Smooth muscle cell (in vitro differentiated cells): ENCODE measurements around the gene CRIM1. TPM values are rescaled to one million over a fixed set of nuclear protein-coding genes. Genes with fewer than 3 reads are reported as not detected.

Source experiments
- DNase-seq: peaks from one replicate; lab custom pipeline; 2025; ENCODE audit not compliant: unreplicated experiment; lab: John Stamatoyannopoulos, UW
- H2AFZ ChIP-seq: fragments of 200-600 bp; sonication (generic); 2 replicates; pipeline ENCODE4 v1.6.0; 2016; ENCODE audit warnings: antibody characterized with exemption, low read depth, mild to moderate bottlenecking
- H3F3A ChIP-seq: fragments of 200-600 bp; sonication (generic); 2 replicates; pipeline ENCODE4 v1.6.0; 2017; ENCODE audit warnings: antibody characterized with exemption, low read depth
- H3K27ac ChIP-seq: fragments of 200-600 bp; sonication (generic); 2 replicates; pipeline ENCODE4 v1.5.1; 2016; ENCODE audit warnings: low read depth, mild to moderate bottlenecking
- H3K27me3 ChIP-seq: fragments of 200-600 bp; sonication (generic); 2 replicates; pipeline ENCODE4 v1.6.1; 2016; ENCODE audit warnings: low read depth, mild to moderate bottlenecking
- H3K36me3 ChIP-seq: fragments of 200-600 bp; sonication (generic); 2 replicates; pipeline ENCODE4 v1.5.1; 2016; ENCODE audit warnings: low read depth
- H3K4me1 ChIP-seq: fragments of 200-600 bp; sonication (generic); 2 replicates; pipeline ENCODE4 v1.5.1; 2016; ENCODE audit warnings: low read depth
- H3K4me2 ChIP-seq: fragments of 200-600 bp; sonication (generic); 2 replicates; pipeline ENCODE4 v1.6.0; 2016; ENCODE audit warnings: mild to moderate bottlenecking
- H3K4me3 ChIP-seq: fragments of 200-600 bp; sonication (generic); 2 replicates; pipeline ENCODE4 v1.5.1; 2016; ENCODE audit warnings: mild to moderate bottlenecking
- H3K79me2 ChIP-seq: fragments of 200-600 bp; sonication (generic); 2 replicates; pipeline ENCODE4 v1.6.0; 2016; ENCODE audit warnings: low read depth, mild to moderate bottlenecking
- H3K9ac ChIP-seq: fragments of 200-600 bp; sonication (generic); 2 replicates; pipeline ENCODE4 v1.6.0; 2016; ENCODE audit warnings: low read depth
- H3K9me3 ChIP-seq: fragments of 200-600 bp; sonication (generic); replicated peaks from 2 replicates; pipeline ENCODE4 v1.5.1; 2016; ENCODE audit warnings: low read depth
- H4K20me1 ChIP-seq: fragments of 200-600 bp; sonication (generic); 2 replicates; pipeline ENCODE4 v1.6.0; 2016; ENCODE audit warnings: low read depth
- WGBS: methylation state at CpG from one replicate; pipeline ENCODE4 v1.1.7; 2016; ENCODE audit warnings: low lambda C conversion rate; 5-methylcytosine and 5-hydroxymethylcytosine counted together
- polyA plus RNA-seq: library from polyadenylated mRNA; unstranded; fragments of >200 nt; fragmentation: Nextera tagmentation; extraction: Ambion mirVana; gene quantifications from 2 replicates; pipeline ENCODE4 v1.2.1, GENCODE V29; 2016
- total RNA-seq: library from RNA; depleted of rRNA; stranded (reverse); fragments of >200 nt; gene quantifications from 2 replicates; pipeline ENCODE4 v1.2.3, GENCODE V29; 2014
- TF ChIP-seq, protein P1 (sequence below): fragments of 200-600 bp; sonication (generic); IDR thresholded peaks from 2 replicates; pipeline ENCODE4 v1.5.1; 2017; ENCODE audit warnings: borderline replicate concordance, mild to moderate bottlenecking, antibody characterized with exemption; ENCODE audit not compliant: insufficient read depth, poor library complexity, severe bottlenecking

The CRIM1 gene
- total and polyA plus RNA-seq, 2 experiments from 2014 or later: 10.1 to 28.0 TPM

DNA sequence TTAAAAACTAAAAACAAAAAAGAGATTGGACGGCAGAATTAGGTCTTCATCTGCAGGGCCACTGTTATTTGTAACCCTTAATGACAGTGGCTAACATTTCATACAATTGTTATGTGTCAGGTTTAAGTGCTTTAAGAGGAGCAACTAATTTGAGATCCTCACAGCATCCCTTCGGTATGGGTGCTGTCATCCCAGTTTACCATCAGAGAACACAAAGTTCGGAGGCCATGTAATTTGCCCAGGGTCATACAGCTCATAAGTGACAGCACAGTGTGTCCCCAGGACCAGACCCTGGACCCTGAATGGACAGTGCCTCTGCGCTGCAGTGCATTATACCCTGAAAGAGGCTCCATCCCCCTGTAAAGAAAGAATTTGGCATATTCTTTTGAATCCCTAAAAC, 127.7 kb downstream of the CRIM1 start:
- 97% methylated on average over 4 of the region's 4 CpGs for WGBS
- H3K36me3 ChIP-seq: peaks cover 5% of the 10 kb centered on the region
- H3K9me3 ChIP-seq: no peaks in the 10 kb centered on the region
- peaks cover 9% of the 10 kb centered on the region for H3K4me1 ChIP-seq
- no peak overlapping the region for H2AFZ ChIP-seq
- no peaks in the 10 kb centered on the region for H3K79me2 ChIP-seq
- H3F3A ChIP-seq: peaks cover 15% of the 10 kb centered on the region
- H3K27me3 ChIP-seq: no peaks in the 10 kb centered on the region
- H3K4me3 ChIP-seq: no peak overlapping the region
- DNase-seq: no peak
- no peak overlapping the region for H3K4me2 ChIP-seq
- no peak overlapping the region for H3K9ac ChIP-seq
- H3K27ac ChIP-seq: no peak overlapping the region
- TF ChIP-seq, protein P1, sequence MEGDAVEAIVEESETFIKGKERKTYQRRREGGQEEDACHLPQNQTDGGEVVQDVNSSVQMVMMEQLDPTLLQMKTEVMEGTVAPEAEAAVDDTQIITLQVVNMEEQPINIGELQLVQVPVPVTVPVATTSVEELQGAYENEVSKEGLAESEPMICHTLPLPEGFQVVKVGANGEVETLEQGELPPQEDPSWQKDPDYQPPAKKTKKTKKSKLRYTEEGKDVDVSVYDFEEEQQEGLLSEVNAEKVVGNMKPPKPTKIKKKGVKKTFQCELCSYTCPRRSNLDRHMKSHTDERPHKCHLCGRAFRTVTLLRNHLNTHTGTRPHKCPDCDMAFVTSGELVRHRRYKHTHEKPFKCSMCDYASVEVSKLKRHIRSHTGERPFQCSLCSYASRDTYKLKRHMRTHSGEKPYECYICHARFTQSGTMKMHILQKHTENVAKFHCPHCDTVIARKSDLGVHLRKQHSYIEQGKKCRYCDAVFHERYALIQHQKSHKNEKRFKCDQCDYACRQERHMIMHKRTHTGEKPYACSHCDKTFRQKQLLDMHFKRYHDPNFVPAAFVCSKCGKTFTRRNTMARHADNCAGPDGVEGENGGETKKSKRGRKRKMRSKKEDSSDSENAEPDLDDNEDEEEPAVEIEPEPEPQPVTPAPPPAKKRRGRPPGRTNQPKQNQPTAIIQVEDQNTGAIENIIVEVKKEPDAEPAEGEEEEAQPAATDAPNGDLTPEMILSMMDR: no peak
- H4K20me1 ChIP-seq: no peaks in the 10 kb centered on the region

DNA sequence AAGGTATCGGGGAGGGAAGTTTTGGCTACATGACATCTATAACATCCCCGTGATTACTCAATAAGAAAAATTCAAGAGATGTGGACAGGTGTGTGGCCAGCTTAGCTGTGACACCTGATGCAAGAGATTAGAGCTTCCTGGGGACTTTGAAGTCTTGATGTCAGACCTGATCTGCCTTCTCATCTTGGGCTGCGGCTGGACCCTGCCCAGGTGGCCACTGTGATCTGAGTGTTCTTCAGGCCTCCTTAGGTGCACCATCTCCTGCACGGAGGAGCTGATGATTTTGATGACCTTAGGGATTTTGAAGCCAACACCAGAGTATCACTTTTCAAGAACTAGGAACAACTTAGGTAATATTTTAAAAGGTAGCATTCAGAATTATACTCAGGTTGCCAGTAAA, 128.9 kb downstream of the CRIM1 start:
- H3F3A ChIP-seq: peaks cover 15% of the 10 kb centered on the region
- H2AFZ ChIP-seq: no peak overlapping the region
- no peak overlapping the region for H3K4me3 ChIP-seq
- peaks cover 10% of the 10 kb centered on the region for H3K4me1 ChIP-seq
- H3K27me3 ChIP-seq: no peaks in the 10 kb centered on the region
- WGBS: 95% methylated on average over 4 of the region's 4 CpGs
- TF ChIP-seq, protein P1: no peak
- no peak overlapping the region for H3K4me2 ChIP-seq
- no peaks in the 10 kb centered on the region for H4K20me1 ChIP-seq
- H3K9me3 ChIP-seq: no peaks in the 10 kb centered on the region
- H3K36me3 ChIP-seq: peaks cover 5% of the 10 kb centered on the region
- no peak overlapping the region for H3K9ac ChIP-seq
- no peaks in the 10 kb centered on the region for H3K79me2 ChIP-seq
- H3K27ac ChIP-seq: peak overlapping the region; percentile 76
- no peak for DNase-seq

DNA sequence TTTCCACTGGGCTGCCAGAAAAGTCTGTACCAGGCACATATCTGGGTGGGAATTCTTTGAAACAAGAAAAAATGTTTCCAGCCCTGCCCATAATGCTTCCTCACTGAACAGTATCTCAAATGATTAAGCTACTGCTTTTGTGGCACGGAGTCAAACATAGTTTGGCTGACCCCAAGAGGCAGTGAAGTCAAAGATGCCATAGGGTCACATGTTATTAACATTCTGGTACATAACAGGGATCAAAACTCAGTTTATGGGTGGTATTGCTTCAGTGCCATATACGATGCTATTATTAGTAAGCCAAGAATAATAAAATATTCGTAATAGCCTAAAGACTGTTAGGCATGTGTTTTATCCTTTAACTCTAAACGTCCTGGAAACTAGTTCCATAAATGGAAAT, 129.9 kb downstream of the CRIM1 start:
- TF ChIP-seq, protein P1: no peak
- Histone ChIP-seq H3K4me2 (peak overlapping the region; percentile 51), H2AFZ (no peak overlapping the region), H3K27ac (peak overlapping the region; percentile 76), H3K4me1 (peaks cover 15% of the 10 kb centered on the region), H3K9ac (no peak overlapping the region), H3K4me3 (no peak overlapping the region), H3K9me3 (no peaks in the 10 kb centered on the region), H3K79me2 (no peaks in the 10 kb centered on the region), H3K36me3 (no peaks in the 10 kb centered on the region), H4K20me1 (no peaks in the 10 kb centered on the region), H3F3A (peaks cover 15% of the 10 kb centered on the region), H3K27me3 (no peaks in the 10 kb centered on the region)
- 57% methylated on average over 4 of the region's 4 CpGs for WGBS
- DNase-seq: no peak

DNA sequence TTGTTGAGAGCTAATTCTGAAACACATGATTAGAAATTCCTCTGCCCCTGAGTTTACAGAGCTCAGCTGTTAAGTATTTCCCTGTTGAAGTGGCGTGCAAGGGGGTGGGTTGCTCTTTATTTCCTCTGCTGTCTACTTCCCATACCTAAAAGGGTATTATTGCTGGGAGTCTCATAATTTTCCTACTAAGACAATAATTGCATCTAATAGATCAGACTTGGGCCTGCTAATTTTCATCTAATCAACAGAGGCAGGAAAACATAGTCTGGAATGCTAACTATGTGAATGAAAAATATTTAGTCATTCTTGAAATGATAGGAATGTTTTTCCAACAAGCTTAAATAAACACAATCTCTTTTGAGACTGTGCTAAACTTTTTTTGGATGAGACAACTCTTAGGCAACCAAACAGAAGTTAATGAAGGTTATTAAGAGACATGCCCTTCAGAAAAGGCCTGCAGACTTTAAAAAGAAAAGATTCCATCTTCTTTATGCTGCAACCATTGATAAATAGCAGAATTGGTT, 131.0 kb downstream of the CRIM1 start:
- Histone ChIP-seq H3K4me1 (peaks cover 15% of the 10 kb centered on the region), H3K9ac (peak overlapping the region; percentile 4), H3K4me2 (peak overlapping the region; percentile 69), H3K27me3 (no peaks in the 10 kb centered on the region), H3K36me3 (no peaks in the 10 kb centered on the region), H3K79me2 (no peaks in the 10 kb centered on the region), H3K27ac (peak overlapping the region; percentile 76), H4K20me1 (no peaks in the 10 kb centered on the region), H2AFZ (no peak overlapping the region), H3K4me3 (no peak overlapping the region), H3F3A (peaks cover 18% of the 10 kb centered on the region), H3K9me3 (no peaks in the 10 kb centered on the region)
- no peak for DNase-seq
- 14% methylated on average over 1 of the region's 1 CpG for WGBS
- TF ChIP-seq, protein P1: no peak
